ENCODE measurements around the gene NPHP4. TPM values are rescaled to one million over a fixed set of nuclear protein-coding genes. Genes with fewer than 3 reads are reported as not detected.

The NPHP4 gene
- total and polyA plus RNA-seq, 9 of the 15 experiments (the other 6 are each of a cell fraction or from before 2014, with no cell fraction given): 0.52 to 26.2 (median 6.7) TPM

DNA sequence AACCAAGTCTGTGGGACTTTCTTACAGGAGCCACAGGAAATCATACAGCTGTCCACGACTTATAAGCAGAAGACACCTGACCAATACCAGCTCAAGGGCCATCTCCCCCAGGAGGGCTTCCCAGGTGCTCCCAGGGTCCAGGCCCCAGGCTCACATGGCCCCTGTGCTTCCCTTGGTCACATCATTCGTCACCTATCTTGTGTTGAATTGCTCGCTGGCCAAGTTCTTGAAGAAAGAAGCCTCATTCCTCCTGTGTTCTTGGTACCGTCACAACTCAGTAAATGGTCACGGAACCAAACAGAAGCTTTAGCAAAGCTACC, 3.0 kb downstream of the NPHP4 start:
- in situ Hi-C loops (cut with MboI) (no loop called here), intact Hi-C loops (cut with micrococcal nuclease) (no loop called here)
- no peak for ATAC-seq
- Histone ChIP-seq H4K20me1 (replicated peaks; ENCODE audit: control insufficient read depth, insufficient read depth, low read length) (peaks cover 3% of the 10 kb centered on the region; the same call in 1 of the 2 replicates), H3K79me2 (ENCODE audit: control insufficient read depth, insufficient read depth, low read length) (peaks cover 25% of the 10 kb centered on the region), H3K4me2 (ENCODE audit: insufficient read depth, low read length) (no peak overlapping the region), H3K36me3 (ENCODE audit: control insufficient read depth, insufficient read depth, low read length) (peaks cover 11% of the 10 kb centered on the region; the same call in 2 of the 3 replicates), H3K9me3 (replicated peaks; ENCODE audit: control insufficient read depth, insufficient read depth, low read depth, low read length) (no peaks in the 10 kb centered on the region), H3K27me3 (ENCODE audit: control insufficient read depth in 2 of 2, insufficient read depth in 2 of 2, low read length in 2 of 2) (no peaks in the 10 kb centered on the region), H3K9ac (ENCODE audit: insufficient read depth in 1 of 2, low read depth in 2 of 2, low read length in 2 of 2) (no peak overlapping the region), H3K4me1 (replicated peaks in 1 of 2; ENCODE audit: control insufficient read depth in 2 of 2, insufficient read depth in 2 of 2, low read length in 2 of 2) (peaks cover 12 to 45% of the 10 kb centered on the region in 2 experiments; a peak in 4 of 5 replicates), H2AFZ (ENCODE audit: low read depth, low read length) (no peak overlapping the region), H3K9me1 (ENCODE audit: control insufficient read depth, insufficient read depth, low read length) (peaks cover 4% of the 10 kb centered on the region), H3K4me3 (no peak overlapping the region), H3K27ac (ENCODE audit: extremely low read depth, low read depth, low read length) (no peak overlapping the region)
- no peak for DNase-seq (ENCODE audit: extremely low read depth in 1 of 4, low spot score in 3 of 4)
- WGBS (ENCODE audit: insufficient coverage, low coverage, missing lambda C conversion rate): 87% methylated on average over 5 of the region's 5 CpGs
- TF ChIP-seq ESRRA (IDR thresholded peaks at IDR 0.05; ENCODE audit: borderline replicate concordance, low read depth) (no peak), ZBTB8A (IDR thresholded peaks at IDR 0.05; ENCODE audit: partially characterized antibody) (no peak)
- BruUV-seq (replicated peaks): no TSS peak
- FAIRE-seq: no peak
- CTCF ChIA-PET (ENCODE audit: low intra/inter-chr PET ratio): no interaction called here
- POLR2A ChIA-PET: interaction anchor here (0.6 kb wide), 2 partner anchors 36 to 288 kb away, joined by 3 read pairs; no protein-coding TSS in a partner anchor

DNA sequence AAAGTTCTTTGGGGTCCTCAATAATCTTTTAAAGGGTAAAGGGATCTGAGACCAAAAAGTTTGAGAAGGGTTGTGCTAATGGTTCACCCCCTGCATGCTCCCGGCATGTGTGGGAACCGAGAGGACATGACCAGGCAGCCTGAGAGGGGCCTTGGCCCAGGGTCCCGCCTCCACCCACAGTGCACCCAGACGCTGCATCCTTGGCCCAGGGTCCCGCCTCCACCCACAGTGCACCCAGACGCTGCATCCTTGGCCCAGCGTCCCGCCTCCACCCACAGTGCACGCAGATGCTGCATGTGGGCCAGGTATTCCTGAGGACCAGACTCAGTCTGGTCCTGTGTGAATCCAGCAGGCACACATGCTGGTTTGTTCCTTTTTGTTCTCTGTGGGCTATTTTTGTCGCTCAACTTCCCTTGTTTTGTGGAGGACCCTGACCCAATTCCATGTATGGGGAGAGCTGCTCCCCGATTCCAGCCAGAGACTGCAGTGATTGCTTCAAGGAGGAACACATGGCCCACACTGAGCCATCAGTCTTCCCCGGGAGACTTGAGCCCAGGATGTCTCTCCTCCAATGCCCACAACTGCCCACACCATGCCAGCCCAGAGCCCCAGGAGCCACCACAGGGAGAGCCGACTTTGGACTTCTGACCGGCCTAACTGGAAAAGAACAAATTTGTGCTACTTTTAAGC, 3.5 kb downstream of the NPHP4 start:
- no peak overlapping the region for H2AFZ ChIP-seq (ENCODE audit: low read depth, low read length)
- H3K4me3 ChIP-seq: no peak overlapping the region
- H3K9me1 ChIP-seq (ENCODE audit: control insufficient read depth, insufficient read depth, low read length): peaks cover 4% of the 10 kb centered on the region
- no peak for TF ChIP-seq HNRNPUL1 (IDR thresholded peaks at IDR 0.05; ENCODE audit: low read length)
- H3K36me3 ChIP-seq (ENCODE audit: control insufficient read depth, insufficient read depth, low read length): peaks cover 15% of the 10 kb centered on the region; the same call in 2 of the 3 replicates
- POLR2A ChIA-PET: interaction anchor here (0.6 kb wide), 2 partner anchors 36 to 289 kb away, joined by 3 read pairs; no protein-coding TSS in a partner anchor
- H3K27me3 ChIP-seq (ENCODE audit: control insufficient read depth in 2 of 2, insufficient read depth in 2 of 2, low read length in 2 of 2): no peaks in the 10 kb centered on the region
- FAIRE-seq (no peak), DNase-seq (ENCODE audit: extremely low read depth in 1 of 4, low spot score in 3 of 4) (no peak), ATAC-seq (no peak)
- H3K4me2 ChIP-seq (ENCODE audit: insufficient read depth, low read length): no peak overlapping the region
- H3K27ac ChIP-seq (ENCODE audit: extremely low read depth, low read depth, low read length): no peak overlapping the region
- H4K20me1 ChIP-seq (replicated peaks; ENCODE audit: control insufficient read depth, insufficient read depth, low read length): peaks cover 3% of the 10 kb centered on the region; the same call in 1 of the 2 replicates
- no peak overlapping the region for H3K9ac ChIP-seq (ENCODE audit: insufficient read depth in 1 of 2, low read depth in 2 of 2, low read length in 2 of 2)
- H3K9me3 ChIP-seq (replicated peaks; ENCODE audit: control insufficient read depth, insufficient read depth, low read depth, low read length): no peaks in the 10 kb centered on the region
- no TSS peak for BruUV-seq (replicated peaks)
- peaks cover 7 to 40% of the 10 kb centered on the region in 2 experiments; a peak in 4 of 5 replicates for H3K4me1 ChIP-seq (replicated peaks in 1 of 2; ENCODE audit: control insufficient read depth in 2 of 2, insufficient read depth in 2 of 2, low read length in 2 of 2)
- 87% methylated on average over 14 of the region's 14 CpGs for whole genome bisulfite sequencing (ENCODE audit: insufficient coverage, low coverage, missing lambda C conversion rate)
- CTCF ChIA-PET (ENCODE audit: low intra/inter-chr PET ratio): no interaction called here
- intact Hi-C loops (cut with micrococcal nuclease) (no loop called here), in situ Hi-C loops (cut with MboI) (no loop called here)
- peaks cover 20% of the 10 kb centered on the region for H3K79me2 ChIP-seq (ENCODE audit: control insufficient read depth, insufficient read depth, low read length)
